HepG2 (cell line): ENCODE results near the gene CPNE4. TPM values are rescaled to one million over a fixed set of nuclear protein-coding genes. Genes with fewer than 3 reads are reported as not detected.

Experiments used
- GPN1 ChIP-seq: sonication (generic); formaldehyde crosslinking; IDR thresholded peaks from 2 replicates; pipeline ENCODE4 v1.5.1; 2020; ENCODE audit warnings: missing genetic modification reagents, borderline replicate concordance
- MAF1 ChIP-seq: sonication (generic); formaldehyde crosslinking; IDR thresholded peaks from 2 replicates; pipeline ENCODE4 v1.5.0; 2020; ENCODE audit warnings: missing genetic modification reagents, borderline replicate concordance
- ZFP36L1 ChIP-seq: sonication (generic); formaldehyde crosslinking; IDR thresholded peaks from 2 replicates; pipeline ENCODE4 v1.8.0; 2022; ENCODE audit warnings: mild to moderate bottlenecking, missing genetic modification reagents, moderate library complexity
- polyA plus RNA-seq, 8 experiments: library from polyadenylated mRNA; depleted of rRNA in 3 of 8; stranded (reverse) in 7 of 8; unstranded in 1 of 8; fragments of >200 nt; fragmentation: Illumina TruSeq in 4 of 8; extraction: Trizol in 4 of 8; gene quantifications; 2 replicates each; pipeline versions ENCODE4 v1.2.1 to v1.2.3, GENCODE V29; 2011 to 2016; ENCODE audit warnings: low read depth in 4 of 8, missing spikeins in 1 of 8, mixed read lengths in 1 of 8; ENCODE audit not compliant: insufficient read depth in 1 of 8
- total RNA-seq, 5 experiments: library from RNA; depleted of rRNA; stranded (reverse); fragments of >200 nt; fragmentation: Illumina TruSeq; extraction: Trizol; gene quantifications; 2 replicates each; pipeline ENCODE4 v1.2.3, GENCODE V29; 2016; ENCODE audit warnings: low read depth in 1 of 5
- TF ChIP-seq, protein P1 (sequence below), 2 experiments: sonication (generic) in 1 of 2; formaldehyde crosslinking in 1 of 2; IDR thresholded peaks; 2 replicates each; pipeline versions ENCODE4 v1.4.0 to v1.6.1; 2016 to 2020; ENCODE audit warnings: borderline replicate concordance in 1 of 2, low read depth in 1 of 2, mild to moderate bottlenecking in 1 of 2, missing genetic modification reagents in 1 of 2
- TF ChIP-seq, protein P2 (sequence below): sonication (generic); formaldehyde crosslinking; IDR thresholded peaks from 2 replicates; pipeline ENCODE4 v1.9.0; 2022; ENCODE audit warnings: missing genetic modification reagents, mild to moderate bottlenecking, borderline replicate concordance

Gene CPNE4
- total and polyA plus RNA-seq, 2 of the 13 experiments (the other 11 are each of a cell fraction or from before 2014, with no cell fraction given): not detected

DNA sequence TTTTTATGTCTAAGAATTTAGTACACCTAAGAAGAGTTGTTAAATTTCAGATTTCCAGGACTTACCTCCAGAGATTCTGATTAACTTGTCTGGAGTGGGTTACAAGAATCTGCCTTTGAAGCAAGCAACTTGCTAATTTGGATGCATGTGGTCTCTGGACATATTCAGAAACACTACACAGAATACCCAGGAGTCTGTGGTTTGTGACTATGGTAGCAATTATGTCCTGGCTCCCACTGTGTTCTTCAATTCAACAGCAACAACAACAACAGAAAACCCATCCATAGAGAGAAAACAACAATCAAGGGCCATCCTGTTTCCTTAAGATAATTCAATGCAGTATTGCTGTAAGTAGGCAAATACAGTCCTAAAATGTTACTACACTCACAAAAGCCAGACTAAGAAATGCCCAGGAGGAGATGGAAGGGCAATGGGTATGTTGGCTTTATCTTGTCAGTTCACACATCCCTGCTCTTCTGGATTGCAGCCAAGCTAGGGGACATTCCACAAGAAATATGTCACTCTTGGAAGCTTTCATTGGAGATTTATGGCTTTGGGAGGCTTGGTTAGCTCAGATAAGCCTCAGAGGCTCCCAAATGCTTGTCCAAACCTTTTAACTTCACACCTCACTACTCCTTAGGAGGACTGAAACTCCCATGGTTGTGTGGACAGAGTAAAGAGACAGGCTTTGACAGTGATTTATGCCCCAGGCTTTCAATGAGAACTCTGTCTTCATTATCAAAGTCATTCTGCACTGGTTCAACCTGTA, 432.6 kb downstream of the CPNE4 start (continued):
- TF ChIP-seq, protein P1, sequence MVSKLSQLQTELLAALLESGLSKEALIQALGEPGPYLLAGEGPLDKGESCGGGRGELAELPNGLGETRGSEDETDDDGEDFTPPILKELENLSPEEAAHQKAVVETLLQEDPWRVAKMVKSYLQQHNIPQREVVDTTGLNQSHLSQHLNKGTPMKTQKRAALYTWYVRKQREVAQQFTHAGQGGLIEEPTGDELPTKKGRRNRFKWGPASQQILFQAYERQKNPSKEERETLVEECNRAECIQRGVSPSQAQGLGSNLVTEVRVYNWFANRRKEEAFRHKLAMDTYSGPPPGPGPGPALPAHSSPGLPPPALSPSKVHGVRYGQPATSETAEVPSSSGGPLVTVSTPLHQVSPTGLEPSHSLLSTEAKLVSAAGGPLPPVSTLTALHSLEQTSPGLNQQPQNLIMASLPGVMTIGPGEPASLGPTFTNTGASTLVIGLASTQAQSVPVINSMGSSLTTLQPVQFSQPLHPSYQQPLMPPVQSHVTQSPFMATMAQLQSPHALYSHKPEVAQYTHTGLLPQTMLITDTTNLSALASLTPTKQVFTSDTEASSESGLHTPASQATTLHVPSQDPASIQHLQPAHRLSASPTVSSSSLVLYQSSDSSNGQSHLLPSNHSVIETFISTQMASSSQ (IDR thresholded peaks at IDR 0.05; ENCODE audit: low read depth): no peak
- TF ChIP-seq, protein P1 (CRISPR knock-in tag; IDR thresholded peaks at IDR 0.05; ENCODE audit: borderline replicate concordance): no peak
- TF ChIP-seq, protein P2, sequence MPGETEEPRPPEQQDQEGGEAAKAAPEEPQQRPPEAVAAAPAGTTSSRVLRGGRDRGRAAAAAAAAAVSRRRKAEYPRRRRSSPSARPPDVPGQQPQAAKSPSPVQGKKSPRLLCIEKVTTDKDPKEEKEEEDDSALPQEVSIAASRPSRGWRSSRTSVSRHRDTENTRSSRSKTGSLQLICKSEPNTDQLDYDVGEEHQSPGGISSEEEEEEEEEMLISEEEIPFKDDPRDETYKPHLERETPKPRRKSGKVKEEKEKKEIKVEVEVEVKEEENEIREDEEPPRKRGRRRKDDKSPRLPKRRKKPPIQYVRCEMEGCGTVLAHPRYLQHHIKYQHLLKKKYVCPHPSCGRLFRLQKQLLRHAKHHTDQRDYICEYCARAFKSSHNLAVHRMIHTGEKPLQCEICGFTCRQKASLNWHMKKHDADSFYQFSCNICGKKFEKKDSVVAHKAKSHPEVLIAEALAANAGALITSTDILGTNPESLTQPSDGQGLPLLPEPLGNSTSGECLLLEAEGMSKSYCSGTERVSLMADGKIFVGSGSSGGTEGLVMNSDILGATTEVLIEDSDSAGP (CRISPR knock-in tag): no peak
- TF ChIP-seq GPN1: no peak
- TF ChIP-seq ZFP36L1 (CRISPR knock-in tag): no peak
- no peak for TF ChIP-seq MAF1 (CRISPR knock-in tag)
